GM20000 (cell line): ENCODE results near the gene ALDH1L1.

Experiments used
- DNase-seq: peaks from one replicate; pipeline ENCODE4 v3.0.0; 2012; ENCODE audit warnings: low spot score
- TF ChIP-seq, protein P1 (sequence below): IDR thresholded peaks from 2 replicates; pipeline ENCODE4 v1.5.1; 2012; ENCODE audit warnings: mild to moderate bottlenecking, control low read depth; ENCODE audit errors: extremely low read depth, missing control alignments

The ALDH1L1 gene

DNA sequence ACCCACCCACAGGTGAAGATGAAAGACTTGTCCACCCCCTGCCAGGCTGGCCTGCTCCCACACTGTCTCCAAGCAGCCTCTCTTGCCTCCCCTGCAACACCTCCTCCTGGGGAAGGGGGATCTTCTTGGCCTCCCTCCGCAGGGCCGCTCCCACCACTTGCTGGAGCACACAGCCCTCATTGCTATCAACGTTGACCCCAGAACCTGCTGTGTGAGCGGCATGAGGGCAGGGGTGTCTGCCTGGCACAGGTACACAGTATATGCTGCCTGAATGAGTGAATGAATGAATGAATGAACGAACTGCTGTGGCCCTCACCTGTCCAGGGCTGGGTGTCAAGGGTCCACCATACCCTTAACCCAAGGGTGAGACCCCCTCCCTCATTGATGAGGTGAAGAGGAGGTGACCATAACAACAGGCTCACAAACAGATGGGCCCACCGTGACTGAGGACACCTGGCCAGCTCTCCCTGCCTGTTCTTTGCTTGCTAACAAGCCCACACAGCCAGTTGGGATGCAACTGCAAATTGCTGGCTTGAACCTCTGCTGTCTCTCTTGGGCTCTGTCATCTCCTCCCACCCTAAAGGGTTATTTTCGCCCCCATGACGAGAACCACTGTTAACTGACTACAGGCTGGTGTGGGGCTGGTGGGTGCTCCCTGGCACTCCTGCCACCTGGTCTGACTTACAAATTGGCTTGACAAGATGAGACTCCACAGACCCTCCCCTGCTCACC lies 118.9 kb downstream of the ALDH1L1 start:
- no peak for DNase-seq
- TF ChIP-seq, protein P1, sequence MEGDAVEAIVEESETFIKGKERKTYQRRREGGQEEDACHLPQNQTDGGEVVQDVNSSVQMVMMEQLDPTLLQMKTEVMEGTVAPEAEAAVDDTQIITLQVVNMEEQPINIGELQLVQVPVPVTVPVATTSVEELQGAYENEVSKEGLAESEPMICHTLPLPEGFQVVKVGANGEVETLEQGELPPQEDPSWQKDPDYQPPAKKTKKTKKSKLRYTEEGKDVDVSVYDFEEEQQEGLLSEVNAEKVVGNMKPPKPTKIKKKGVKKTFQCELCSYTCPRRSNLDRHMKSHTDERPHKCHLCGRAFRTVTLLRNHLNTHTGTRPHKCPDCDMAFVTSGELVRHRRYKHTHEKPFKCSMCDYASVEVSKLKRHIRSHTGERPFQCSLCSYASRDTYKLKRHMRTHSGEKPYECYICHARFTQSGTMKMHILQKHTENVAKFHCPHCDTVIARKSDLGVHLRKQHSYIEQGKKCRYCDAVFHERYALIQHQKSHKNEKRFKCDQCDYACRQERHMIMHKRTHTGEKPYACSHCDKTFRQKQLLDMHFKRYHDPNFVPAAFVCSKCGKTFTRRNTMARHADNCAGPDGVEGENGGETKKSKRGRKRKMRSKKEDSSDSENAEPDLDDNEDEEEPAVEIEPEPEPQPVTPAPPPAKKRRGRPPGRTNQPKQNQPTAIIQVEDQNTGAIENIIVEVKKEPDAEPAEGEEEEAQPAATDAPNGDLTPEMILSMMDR: no peak

GRCh38 chr3:126060613-126061145 lies 119.7 kb downstream of the ALDH1L1 start:
- TF ChIP-seq, protein P1: no peak

GRCh38 chr3:126058666-126059065 lies 121.7 kb downstream of the ALDH1L1 start:
- TF ChIP-seq, protein P1: no peak
- no peak for DNase-seq

More at GRCh38 chr3:126060613-126061145, 119.7 kb downstream of the ALDH1L1 start:
- no peak for DNase-seq

GRCh38 chr3:126057936-126058335 lies 122.5 kb downstream of the ALDH1L1 start:
- TF ChIP-seq, protein P1: no peak

GRCh38 chr3:126057501-126057819 lies 122.9 kb downstream of the ALDH1L1 start:
- TF ChIP-seq, protein P1: no peak
- DNase-seq: no peak

More at GRCh38 chr3:126057936-126058335, 122.5 kb downstream of the ALDH1L1 start:
- no peak for DNase-seq

DNA sequence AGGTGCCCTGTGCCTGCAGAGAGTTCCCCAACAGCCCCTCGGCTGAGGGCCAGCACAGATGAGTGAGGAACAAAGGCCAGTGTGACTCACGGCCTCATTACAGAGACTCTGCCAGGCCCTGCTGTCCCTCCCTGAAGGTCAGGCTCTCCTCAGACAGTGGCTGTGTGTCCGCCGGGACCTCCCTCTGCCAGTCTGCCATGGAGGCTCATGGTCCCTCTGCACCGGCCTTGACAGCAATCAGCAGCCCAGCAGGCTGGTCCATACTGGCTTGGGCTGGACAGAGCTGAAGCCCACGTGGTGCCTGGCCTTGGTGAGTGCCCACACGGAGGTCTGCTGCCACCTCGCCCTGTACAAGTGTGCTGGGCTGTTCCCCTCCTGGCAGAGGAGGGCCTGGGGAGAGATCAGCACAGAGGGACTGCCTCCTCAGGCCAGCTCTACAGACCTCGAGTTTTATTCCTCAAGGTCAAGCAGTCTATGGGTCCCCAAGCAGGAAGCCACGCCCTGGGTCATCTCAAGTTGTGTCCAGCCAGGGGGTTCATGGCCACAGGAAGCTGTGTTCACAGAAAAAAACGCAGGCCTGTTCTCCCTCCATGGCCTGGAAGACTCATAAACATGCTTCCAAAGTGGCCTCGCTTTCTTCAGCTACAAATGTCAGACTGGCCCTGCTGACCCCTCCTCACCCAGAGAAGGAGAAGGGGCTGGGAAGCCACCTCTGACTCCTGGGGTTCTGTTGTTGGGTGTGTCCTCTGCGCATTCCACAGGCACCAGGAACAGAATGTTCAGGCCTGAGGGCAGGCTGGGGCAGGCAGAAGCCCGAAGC lies 123.5 kb downstream of the ALDH1L1 start:
- no peak for DNase-seq
- TF ChIP-seq, protein P1: no peak

DNA sequence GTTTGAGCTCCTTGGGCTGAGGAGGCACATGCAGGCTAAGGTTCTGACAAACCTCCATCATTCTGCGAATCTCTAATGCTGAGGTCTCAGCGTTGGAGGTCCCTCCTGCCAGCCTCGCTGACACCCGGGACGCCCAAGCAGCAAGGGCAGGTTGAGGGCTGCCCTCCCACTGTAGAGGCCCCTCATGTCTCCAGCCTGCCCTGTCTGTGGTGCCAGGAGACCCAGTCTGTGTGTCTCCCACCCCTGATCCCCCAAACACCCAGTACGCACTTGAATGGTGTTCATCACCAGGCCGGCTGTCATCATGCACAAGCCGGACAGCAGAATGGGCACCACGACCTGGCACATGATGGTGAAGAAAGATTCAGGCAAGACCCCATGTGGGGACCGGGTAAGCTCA lies 124.3 kb downstream of the ALDH1L1 start:
- DNase-seq: no peak
- TF ChIP-seq, protein P1: no peak
